Smooth muscle cell (in vitro differentiated cells): ENCODE data around the gene PLD5. TPM values are rescaled to one million over a fixed set of nuclear protein-coding genes. Genes with fewer than 3 reads are reported as not detected.
"Not testable (repeated sequence)": the region's sequence is repeated elsewhere in the genome, so short reads cannot be mapped to it uniquely, and the experiment has no call there.

Experiments used
- DNase-seq: peaks from one replicate; lab custom pipeline; 2025; ENCODE audit not compliant: unreplicated experiment; lab: John Stamatoyannopoulos, UW
- H2AFZ ChIP-seq: fragments of 200-600 bp; sonication (generic); 2 replicates; pipeline ENCODE4 v1.6.0; 2016; ENCODE audit warnings: antibody characterized with exemption, low read depth, mild to moderate bottlenecking
- H3F3A ChIP-seq: fragments of 200-600 bp; sonication (generic); 2 replicates; pipeline ENCODE4 v1.6.0; 2017; ENCODE audit warnings: antibody characterized with exemption, low read depth
- H3K27ac ChIP-seq: fragments of 200-600 bp; sonication (generic); 2 replicates; pipeline ENCODE4 v1.5.1; 2016; ENCODE audit warnings: low read depth, mild to moderate bottlenecking
- H3K27me3 ChIP-seq: fragments of 200-600 bp; sonication (generic); 2 replicates; pipeline ENCODE4 v1.6.1; 2016; ENCODE audit warnings: low read depth, mild to moderate bottlenecking
- H3K36me3 ChIP-seq: fragments of 200-600 bp; sonication (generic); 2 replicates; pipeline ENCODE4 v1.5.1; 2016; ENCODE audit warnings: low read depth
- H3K4me1 ChIP-seq: fragments of 200-600 bp; sonication (generic); 2 replicates; pipeline ENCODE4 v1.5.1; 2016; ENCODE audit warnings: low read depth
- H3K4me2 ChIP-seq: fragments of 200-600 bp; sonication (generic); 2 replicates; pipeline ENCODE4 v1.6.0; 2016; ENCODE audit warnings: mild to moderate bottlenecking
- H3K4me3 ChIP-seq: fragments of 200-600 bp; sonication (generic); 2 replicates; pipeline ENCODE4 v1.5.1; 2016; ENCODE audit warnings: mild to moderate bottlenecking
- H3K79me2 ChIP-seq: fragments of 200-600 bp; sonication (generic); 2 replicates; pipeline ENCODE4 v1.6.0; 2016; ENCODE audit warnings: low read depth, mild to moderate bottlenecking
- H3K9ac ChIP-seq: fragments of 200-600 bp; sonication (generic); 2 replicates; pipeline ENCODE4 v1.6.0; 2016; ENCODE audit warnings: low read depth
- H3K9me3 ChIP-seq: fragments of 200-600 bp; sonication (generic); replicated peaks from 2 replicates; pipeline ENCODE4 v1.5.1; 2016; ENCODE audit warnings: low read depth
- H4K20me1 ChIP-seq: fragments of 200-600 bp; sonication (generic); 2 replicates; pipeline ENCODE4 v1.6.0; 2016; ENCODE audit warnings: low read depth
- WGBS: methylation state at CpG from one replicate; pipeline ENCODE4 v1.1.7; 2016; ENCODE audit warnings: low lambda C conversion rate; 5-methylcytosine and 5-hydroxymethylcytosine counted together
- polyA plus RNA-seq: library from polyadenylated mRNA; unstranded; fragments of >200 nt; fragmentation: Nextera tagmentation; extraction: Ambion mirVana; gene quantifications from 2 replicates; pipeline ENCODE4 v1.2.1, GENCODE V29; 2016
- total RNA-seq: library from RNA; depleted of rRNA; stranded (reverse); fragments of >200 nt; gene quantifications from 2 replicates; pipeline ENCODE4 v1.2.3, GENCODE V29; 2014
- TF ChIP-seq, protein P1 (sequence below): fragments of 200-600 bp; sonication (generic); IDR thresholded peaks from 2 replicates; pipeline ENCODE4 v1.5.1; 2017; ENCODE audit warnings: borderline replicate concordance, mild to moderate bottlenecking, antibody characterized with exemption; ENCODE audit not compliant: insufficient read depth, poor library complexity, severe bottlenecking

The PLD5 gene
- total and polyA plus RNA-seq, 2 experiments from 2014 or later: 0.25 to 0.27 TPM

DNA sequence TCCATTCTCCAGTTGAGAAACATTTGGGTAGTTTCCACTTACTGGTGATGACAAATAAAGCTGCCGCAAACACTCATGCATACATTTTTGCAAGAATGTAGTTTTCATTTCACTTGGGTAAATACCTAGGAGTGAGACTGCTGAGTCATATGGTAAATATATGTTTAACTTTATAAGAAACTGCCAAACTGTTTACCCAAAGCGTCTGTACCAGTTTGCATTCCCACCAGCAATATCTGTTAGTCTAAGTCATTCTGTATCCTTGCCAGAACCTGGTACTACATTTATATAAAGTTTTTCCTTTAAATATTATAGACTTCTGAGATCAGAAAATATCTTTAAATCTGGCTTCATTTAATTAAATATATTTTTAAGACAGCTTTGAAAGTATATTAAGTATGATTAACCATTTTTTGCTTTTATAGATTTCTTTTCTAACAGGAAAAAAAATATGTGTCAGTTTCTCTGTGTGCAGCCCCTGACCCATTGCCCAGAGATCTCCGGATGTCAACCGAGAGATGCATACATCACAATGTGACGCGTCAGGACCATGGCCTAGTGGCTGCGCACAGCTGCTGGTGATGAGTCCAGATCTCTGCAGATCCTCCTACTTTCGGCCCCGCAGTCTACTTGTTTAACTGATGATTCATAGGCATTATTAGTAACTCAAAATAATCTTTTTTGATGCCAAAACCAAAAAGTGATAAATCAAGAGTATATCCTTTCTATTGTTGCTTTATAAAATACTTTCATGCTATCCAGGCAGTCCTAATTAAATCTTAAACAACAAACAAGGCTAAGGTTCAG lies 298.5 kb downstream of the PLD5 start:
- no peaks in the 10 kb centered on the region for H3K9me3 ChIP-seq
- H4K20me1 ChIP-seq: no peaks in the 10 kb centered on the region
- no peak overlapping the region for H3K4me3 ChIP-seq
- TF ChIP-seq, protein P1, sequence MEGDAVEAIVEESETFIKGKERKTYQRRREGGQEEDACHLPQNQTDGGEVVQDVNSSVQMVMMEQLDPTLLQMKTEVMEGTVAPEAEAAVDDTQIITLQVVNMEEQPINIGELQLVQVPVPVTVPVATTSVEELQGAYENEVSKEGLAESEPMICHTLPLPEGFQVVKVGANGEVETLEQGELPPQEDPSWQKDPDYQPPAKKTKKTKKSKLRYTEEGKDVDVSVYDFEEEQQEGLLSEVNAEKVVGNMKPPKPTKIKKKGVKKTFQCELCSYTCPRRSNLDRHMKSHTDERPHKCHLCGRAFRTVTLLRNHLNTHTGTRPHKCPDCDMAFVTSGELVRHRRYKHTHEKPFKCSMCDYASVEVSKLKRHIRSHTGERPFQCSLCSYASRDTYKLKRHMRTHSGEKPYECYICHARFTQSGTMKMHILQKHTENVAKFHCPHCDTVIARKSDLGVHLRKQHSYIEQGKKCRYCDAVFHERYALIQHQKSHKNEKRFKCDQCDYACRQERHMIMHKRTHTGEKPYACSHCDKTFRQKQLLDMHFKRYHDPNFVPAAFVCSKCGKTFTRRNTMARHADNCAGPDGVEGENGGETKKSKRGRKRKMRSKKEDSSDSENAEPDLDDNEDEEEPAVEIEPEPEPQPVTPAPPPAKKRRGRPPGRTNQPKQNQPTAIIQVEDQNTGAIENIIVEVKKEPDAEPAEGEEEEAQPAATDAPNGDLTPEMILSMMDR: no peak
- no peaks in the 10 kb centered on the region for H3K79me2 ChIP-seq
- no peaks in the 10 kb centered on the region for H3K27me3 ChIP-seq
- H2AFZ ChIP-seq: no peak overlapping the region
- WGBS: 90% methylated on average over 9 of the region's 9 CpGs
- peaks cover 9% of the 10 kb centered on the region for H3K4me1 ChIP-seq
- H3K9ac ChIP-seq: no peak overlapping the region
- DNase-seq: no peak
- no peaks in the 10 kb centered on the region for H3F3A ChIP-seq
- H3K36me3 ChIP-seq: no peaks in the 10 kb centered on the region
- no peak overlapping the region for H3K4me2 ChIP-seq
- no peak overlapping the region for H3K27ac ChIP-seq

DNA sequence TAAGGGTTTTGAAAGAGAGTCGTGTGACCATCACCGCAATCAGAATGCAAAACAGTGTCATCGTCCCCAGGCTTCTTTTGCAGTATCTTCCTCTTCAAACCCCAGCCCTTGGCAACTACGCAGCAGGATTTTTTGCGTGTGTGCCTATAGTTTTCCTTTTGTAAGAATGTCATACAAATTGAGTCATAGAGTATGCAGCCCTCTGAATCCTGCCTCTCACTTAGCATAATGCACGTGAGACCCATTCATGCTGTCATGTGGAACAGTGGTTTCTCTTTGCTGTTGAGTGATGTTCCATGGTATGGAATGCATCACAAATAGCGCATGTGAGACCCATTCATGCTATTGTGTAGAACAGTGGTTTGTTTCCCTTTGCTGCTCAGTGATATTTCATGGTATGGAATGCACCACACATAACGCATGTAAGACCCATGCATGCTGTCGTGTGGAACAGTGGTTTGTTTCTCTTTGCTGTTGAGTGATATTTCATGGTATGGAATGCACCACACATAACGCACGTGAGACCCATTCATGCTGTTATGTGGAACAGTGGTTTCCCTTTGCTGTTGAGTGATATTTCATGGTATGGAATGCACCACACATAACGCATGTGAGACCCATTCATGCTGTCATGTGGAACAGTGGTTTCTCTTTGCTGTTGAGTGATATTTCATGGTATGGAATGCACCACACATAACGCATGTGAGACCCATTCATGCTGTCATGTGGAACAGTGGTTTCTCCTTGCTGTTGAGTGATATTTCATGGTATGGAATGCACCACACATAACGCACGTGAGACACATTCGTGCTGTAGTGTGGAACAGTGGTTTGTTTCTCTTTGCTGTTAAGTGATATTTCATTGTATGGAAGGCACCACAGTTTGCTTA lies 299.4 kb downstream of the PLD5 start:
- H3K27me3 ChIP-seq, H3F3A ChIP-seq, H3K4me1 ChIP-seq, H3K4me2 ChIP-seq, H3K36me3 ChIP-seq, H3K4me3 ChIP-seq, H4K20me1 ChIP-seq, H3K9ac ChIP-seq, DNase-seq, H2AFZ ChIP-seq, H3K79me2 ChIP-seq, H3K27ac ChIP-seq, H3K9me3 ChIP-seq: not testable (repeated sequence)
- 88% methylated on average over 16 of the region's 16 CpGs for WGBS

DNA sequence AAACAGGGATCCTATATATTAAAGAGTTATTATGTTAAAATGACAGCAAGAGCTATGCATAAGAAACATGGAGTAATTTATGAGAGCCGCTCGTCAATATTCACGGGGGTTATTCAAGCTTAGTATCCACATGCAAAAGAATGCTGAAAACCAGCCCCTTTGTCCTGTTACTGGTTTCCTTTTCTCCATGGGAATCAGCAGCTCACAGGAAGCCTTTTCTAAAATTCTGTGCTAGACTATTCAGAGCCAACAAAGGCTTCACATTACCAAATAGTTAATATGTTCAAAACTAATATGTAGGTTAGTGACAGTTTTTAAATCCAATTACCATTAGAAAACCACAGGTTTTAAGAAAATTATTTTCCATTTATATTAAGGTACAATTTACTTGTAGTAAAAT lies 300.0 kb downstream of the PLD5 start:
- Histone ChIP-seq H3K36me3 (no peaks in the 10 kb centered on the region), H3K4me3 (no peak overlapping the region), H2AFZ (no peak overlapping the region), H3K79me2 (no peaks in the 10 kb centered on the region), H3K4me1 (peaks cover 9% of the 10 kb centered on the region), H4K20me1 (no peaks in the 10 kb centered on the region), H3F3A (no peaks in the 10 kb centered on the region), H3K9ac (no peak overlapping the region), H3K27me3 (no peaks in the 10 kb centered on the region), H3K9me3 (no peaks in the 10 kb centered on the region), H3K27ac (no peak overlapping the region), H3K4me2 (no peak overlapping the region)
- DNase-seq: no peak
- WGBS: 73% methylated on average over 3 of the region's 3 CpGs
- TF ChIP-seq, protein P1: no peak

DNA sequence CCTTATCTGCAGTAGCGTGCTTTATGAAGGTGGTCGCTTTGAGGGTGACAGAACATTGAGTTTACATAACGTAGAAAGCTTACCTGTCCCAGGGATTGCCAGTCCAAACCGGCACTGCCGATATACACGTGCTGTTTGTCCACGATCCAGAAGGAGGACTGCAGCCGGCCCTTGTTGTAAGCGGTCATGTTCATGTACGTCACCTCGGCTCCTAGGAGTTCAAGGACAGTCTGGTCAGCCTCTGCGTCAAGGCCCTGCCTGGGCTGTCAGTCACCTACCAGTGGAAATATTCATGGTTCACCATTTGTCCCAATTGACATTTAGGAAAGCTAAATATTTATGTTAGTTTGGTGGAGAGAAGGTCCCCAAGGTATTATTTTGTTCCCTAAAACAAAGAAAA lies 304.6 kb downstream of the PLD5 start:
- 92% methylated on average over 12 of the region's 12 CpGs for WGBS
- Histone ChIP-seq H3K4me2 (no peak overlapping the region), H4K20me1 (no peaks in the 10 kb centered on the region), H2AFZ (no peak overlapping the region), H3K9me3 (peaks cover 6% of the 10 kb centered on the region), H3K4me1 (peaks cover 9% of the 10 kb centered on the region), H3K36me3 (no peaks in the 10 kb centered on the region), H3F3A (no peaks in the 10 kb centered on the region), H3K79me2 (no peaks in the 10 kb centered on the region), H3K27me3 (no peaks in the 10 kb centered on the region), H3K9ac (no peak overlapping the region), H3K27ac (no peak overlapping the region), H3K4me3 (no peak overlapping the region)
- TF ChIP-seq, protein P1: no peak
- no peak for DNase-seq
